GM19023 (cell line): Measurements from ENCODE around the gene FAM83F.

Experiments
- ATAC-seq: cut with Tn5 transposase; IDR thresholded peaks from one replicate; pipeline ENCODE4 v1.9.1; 2021; ENCODE audit warnings: mild to moderate bottlenecking, moderate library complexity; ENCODE audit not compliant: unreplicated experiment

FAM83F gene

DNA sequence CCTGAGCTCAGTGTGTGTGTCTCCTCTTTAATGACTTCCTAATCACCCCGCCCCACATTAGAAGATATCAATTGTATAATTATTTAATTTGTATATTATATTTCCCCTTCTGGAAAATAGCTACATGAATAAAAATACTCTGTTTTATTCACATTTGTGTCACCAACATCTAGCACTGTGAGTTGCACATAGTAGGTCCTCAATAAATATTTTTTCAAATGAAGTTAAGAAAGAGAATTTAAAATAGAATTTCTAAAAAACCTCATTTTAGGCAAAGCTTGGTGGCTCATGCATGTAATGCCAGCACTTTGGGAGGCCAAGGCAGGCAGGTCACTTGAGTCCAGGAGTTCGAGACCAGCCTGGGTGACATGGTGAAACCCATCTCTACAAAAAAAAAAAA is 59.7 kb downstream of the FAM83F start:
- no peak for ATAC-seq

DNA sequence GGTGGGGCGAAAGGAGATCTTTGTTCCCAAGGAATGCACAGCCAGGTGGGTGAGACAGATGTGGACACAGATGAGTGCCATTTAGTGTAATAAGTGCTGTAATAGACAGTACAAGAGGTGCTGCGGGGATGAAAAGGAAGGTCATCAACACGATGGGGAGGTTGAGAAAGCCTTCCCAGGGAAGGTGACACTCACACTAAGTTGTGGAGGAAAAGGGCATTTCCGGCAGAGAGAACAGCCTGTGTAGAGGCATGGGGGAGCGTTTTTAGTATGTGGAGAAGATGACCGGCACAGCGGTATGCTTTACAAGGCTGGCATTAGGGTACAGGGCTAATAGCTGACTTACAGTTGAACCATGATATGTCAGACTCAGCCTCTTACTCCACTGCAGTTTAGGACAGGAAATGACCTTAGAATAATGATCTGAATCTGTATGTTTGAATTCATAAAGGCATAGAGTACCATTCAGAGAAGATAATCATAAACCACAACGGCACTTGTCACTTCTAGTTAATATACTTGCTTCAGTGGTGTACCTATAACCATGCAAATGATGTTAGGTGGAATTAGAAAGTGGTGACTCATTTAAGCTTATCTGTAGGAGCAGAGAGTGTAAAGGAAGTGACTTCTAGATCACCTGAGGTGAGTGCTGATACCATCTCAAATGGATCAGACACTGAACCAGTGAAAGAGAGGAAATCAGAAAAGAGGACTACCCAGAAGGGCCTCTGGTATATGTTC is 60.6 kb downstream of the FAM83F start:
- ATAC-seq, result no peak

DNA sequence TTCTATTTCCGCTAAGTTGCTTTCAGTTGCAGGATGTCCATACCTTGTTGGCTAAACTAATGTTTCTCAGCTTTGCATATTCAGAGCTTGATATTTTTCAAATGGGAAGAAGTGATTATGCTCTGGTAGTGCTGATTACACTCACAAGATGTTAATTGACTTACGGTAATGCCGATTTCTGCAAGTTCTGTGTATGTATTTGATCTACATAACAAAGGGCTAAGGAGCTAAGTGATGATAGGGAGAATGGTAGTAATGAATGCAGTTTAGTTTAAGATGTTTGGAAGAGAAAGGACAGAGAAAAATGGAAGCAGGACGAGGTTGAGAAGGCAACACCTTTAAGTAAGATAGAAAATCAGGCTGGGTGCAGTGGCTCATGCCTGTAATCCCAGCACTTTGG is 61.4 kb downstream of the FAM83F start:
- ATAC-seq, result no peak

DNA sequence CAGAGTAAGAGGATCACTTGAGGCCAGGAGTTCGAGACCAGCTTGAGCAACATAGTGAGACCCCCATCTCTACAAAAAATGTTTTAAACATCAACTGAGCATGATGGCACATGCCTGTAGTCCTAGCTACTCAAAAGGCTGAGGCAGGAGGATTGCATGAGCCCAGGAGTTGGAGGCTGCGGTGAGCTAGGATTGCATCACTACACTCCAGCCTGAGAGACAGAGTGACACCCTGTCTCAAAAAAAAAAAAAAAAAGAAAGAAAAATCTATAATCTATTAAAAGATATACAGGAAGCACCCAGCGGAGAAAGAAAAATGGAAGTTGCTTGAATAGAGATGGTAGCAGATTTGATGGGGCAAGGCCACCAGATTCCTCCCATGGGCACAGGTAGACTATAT is 61.8 kb downstream of the FAM83F start:
- no peak for ATAC-seq

DNA sequence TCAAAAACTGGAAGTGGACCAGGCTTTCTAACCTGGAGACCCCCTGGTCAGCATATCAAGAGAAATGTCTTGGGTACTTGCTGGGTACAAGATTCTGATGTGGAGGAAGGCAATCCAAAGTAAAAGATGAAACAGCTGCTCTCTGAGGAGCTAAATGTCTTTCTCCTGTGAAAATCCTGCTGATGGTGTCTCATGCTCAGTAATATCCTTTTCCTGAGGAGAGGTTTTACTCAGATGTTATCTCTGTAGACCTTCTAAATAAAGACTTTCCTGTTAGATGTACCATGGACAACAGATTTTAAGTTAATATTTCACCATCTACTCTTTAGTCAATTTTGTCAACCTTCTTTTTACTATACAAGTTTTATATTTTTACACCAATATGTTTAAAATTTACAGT is 62.9 kb downstream of the FAM83F start:
- ATAC-seq, result no peak

DNA sequence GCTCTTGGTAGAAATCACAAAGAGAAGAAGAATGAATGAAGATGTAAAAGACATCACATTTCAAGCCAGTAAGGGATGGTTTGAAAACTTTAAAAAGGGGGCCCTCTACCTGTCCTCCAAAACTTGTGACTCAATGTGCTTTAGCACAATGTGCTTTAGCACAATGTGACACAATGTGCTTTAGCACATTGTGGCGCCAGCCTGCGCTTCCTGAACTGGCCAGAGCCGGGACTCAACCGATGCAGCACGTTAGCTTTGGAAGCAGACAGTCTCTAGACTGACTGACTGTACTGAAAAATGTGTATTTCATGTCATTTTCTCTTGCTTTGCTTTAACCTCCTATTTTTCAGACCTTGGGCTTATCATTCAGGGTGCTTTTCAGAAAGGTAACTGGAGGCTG is 63.5 kb downstream of the FAM83F start:
- no peak for ATAC-seq

DNA sequence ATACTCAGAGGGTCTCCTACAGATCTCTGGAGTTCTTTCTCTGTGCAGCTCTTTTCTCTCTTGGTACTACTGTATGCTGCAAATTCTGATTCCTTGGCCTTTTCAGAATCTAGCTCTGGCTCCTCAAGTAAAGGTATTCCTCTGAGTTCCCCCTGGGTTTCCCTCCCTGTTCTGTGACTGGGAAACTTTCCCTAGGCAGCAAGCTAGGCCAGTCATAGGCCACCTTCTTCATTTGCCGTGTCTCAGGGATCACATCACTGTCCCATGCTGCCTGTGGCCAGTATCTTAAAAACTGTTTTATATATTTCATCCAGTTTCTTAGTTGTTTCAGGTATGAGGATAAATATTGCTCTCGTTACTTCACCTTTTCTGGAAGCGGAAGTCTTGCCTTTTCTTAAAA is 71.2 kb downstream of the FAM83F start:
- no peak for ATAC-seq

DNA sequence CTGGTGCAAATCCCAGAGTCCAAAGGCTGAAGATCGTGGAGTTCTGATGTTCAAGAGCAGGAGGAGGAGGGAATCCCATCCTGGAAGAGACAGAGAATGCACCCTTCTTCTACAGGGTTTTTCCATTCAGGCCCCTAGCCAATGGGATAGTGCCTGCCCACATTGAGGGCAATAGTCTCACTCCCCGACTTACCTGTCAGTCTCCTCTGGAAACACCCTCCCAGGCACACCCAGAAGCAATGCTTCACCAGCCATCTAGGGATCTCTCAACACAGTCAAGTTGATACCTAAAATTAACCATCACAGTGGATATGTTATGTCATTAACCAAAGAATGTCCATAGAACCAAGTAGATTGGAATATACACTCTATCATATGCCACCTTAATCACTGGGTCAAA is 72.9 kb downstream of the FAM83F start:
- no peak for ATAC-seq

DNA sequence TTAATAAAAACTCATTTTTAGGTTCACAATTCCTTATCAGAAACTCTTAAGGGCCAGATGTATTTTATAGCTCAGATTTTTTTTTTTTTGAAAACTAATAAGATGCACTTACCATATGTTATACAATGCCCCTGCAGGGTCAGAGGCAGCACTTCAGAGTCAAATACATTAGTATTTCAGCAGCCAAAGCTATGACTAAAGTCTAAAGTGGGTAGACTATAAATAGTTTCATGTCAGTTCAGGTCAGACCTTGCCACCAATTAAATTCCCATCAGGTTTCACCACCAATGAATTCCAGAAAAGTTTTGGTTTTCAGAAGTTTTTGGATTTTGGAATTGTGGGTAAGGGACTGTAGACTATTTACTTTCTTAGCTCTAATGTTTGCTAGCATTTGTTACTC is 75.9 kb downstream of the FAM83F start:
- ATAC-seq, result no peak

DNA sequence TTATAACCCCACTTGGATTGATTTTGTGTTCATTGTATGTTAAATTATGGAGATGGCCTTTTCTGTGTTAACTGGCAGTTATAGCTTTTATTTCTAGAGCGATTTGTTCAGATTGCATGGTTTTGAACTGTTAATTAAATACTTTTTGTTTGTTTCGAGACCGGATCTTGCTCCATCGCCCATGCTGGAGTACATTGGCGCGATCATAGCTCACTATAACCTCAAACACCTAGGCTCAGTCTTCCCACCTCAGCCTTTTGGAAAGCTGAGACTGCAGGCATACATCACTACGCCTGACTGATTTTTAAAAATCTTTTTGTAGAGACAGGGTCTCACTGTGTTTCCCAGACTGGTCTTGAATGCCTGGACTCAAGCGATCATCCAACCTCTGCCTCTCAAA is 77.0 kb downstream of the FAM83F start:
- no peak for ATAC-seq

DNA sequence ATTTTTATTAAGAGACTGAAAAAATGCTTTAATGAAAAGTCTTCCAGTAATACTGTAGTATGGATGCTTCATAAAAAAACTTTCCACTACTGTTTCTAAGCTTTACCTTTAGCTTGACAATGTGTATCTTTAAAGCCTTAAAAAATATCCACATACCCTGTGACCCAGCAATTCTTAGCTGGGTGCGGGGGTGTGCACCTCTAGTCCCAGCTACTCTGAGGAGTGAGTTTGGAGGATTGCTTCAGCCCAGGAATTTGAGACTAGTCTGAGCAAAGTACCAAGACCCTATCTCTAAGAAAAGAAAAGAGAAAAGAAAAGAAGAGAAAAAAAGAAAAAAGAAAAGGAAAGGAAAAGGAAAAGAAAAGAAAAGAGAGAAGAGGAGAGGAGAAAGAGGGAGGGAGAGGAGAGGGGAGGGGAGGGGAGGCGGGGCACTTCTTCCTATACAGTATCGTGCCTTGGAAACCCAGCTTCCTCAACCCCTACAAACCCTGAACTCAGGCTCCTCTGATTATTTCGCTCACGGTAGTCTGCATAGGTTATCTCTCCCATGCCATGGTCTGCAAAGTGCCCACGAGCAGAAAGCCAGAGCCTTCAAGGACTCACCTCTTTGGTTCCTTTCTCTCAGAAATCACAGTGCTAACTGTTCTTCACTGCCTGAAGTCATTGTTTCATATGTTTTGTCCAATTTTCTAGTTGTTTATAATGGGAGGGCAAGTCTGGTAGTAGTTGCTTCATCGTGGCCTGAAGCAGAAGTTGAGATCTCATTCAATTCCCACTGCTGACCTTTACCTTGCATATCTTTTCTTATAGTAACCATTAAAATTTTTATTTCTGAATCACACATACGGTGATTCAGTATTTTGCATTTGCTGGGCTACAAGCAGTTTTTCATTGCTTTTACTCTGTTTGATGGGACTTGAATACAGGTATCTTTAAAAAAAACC is 82.2 kb downstream of the FAM83F start:
- no peak for ATAC-seq

DNA sequence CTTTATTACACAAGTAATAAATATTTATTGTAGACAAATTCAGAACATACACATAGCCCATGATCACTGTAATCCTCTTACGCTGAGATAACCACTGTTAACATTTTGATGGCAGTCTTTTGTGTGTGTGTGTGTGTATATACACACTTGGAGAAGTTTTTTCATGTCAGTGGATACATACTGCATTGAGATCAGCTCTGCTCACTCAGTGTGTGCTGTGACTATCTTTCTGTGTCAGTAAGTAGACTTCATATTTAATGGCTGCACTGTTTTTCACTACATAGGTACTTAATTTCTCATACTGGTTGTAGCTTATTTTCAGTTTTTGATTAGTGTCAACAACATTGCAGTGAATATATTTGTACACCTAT is 82.9 kb downstream of the FAM83F start:
- ATAC-seq, result no peak

DNA sequence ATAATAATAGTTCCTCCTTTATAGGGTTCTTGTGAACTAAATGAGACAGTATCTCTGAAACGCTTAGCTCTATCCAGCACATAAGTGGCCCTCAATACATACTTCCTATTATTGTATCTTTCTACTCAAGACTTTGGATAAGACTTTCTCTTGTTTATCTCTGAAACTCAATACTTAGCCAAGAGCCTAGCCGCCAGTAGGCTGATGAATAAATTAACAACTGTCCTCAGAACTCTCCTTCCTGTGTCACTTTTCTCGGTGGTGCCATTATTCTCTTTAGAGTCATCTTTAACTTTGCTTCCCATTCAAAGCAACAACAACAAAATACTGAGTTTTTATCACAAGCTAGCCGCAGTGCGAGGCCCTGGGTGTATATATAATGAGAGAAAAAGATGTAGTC is 86.9 kb downstream of the FAM83F start:
- ATAC-seq, result no peak

DNA sequence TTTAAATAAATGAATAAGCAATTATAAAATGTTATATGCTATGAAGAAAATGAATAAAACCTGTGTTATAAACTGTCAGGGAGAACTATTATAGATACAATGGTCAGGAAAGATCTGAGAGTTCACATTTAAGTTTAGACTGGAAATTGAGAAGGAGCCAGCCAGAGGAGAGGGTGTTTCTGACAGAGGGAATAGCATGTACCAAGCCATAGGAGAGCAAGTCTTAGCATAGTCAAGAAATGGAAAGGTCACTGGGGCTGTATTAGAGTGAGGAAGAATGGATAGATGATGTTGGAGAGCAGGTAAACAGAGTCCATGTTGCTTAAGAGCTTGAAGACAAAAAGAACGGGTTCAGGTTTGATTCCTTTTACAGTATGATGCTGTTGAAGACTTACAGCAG is 87.4 kb downstream of the FAM83F start:
- ATAC-seq, result no peak

DNA sequence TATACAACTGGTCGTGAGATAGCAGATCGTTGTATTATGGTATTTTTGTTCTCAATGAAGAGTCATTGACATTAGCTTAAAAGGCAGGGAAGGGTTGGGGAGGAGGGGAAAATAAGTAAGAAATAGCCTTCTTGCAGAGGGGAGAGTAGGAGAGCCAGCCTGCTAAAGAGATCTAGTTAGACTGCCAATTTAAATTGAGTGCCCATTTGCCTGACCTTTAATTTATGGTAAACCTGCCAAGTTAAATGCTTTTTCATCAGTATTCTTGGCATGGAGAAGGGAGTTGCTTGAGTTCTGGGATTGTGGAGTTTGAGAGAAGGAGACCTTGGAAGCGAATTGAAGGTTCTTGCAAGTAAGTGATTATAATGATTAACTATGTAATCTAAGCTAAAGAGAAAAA is 89.0 kb downstream of the FAM83F start:
- no peak for ATAC-seq

DNA sequence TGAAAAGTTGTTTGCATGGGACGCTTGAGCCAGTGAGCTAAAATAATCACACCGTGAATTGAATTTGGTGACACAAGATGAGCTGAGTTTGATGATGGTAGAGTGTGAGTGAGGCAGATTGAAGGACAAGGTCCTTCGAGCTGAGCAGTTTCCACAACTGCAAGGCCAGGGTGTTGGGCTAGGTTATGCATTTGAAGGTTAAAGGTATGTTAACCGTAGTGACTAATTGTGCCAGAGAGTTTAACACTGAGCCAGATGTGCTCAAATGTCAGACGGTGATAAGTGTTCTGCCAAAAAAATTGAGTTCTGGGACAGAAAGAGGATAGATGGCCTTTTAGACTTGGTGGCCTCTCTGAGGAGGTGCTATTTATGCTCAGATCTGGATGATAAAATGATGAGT is 89.5 kb downstream of the FAM83F start:
- no peak for ATAC-seq

DNA sequence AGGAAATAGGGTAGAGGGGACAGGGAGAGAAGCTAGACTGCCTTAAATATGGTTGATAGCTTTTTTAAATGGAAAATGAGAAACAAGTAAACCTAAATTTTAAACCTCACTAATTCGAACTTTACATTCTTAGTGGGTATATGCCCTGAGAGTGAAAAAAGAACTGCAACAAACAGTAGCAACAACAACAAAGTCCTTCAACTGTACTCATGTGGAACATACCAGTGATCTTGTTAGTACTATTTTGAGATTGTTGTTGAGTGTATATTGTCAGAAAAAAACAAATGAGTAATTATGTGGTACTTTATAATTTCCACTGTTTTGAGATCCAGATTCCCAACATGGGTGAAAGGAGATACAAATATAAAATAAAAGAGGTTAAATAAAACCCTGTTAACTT is 94.1 kb downstream of the FAM83F start:
- ATAC-seq, result no peak
